Spleen (tissue), 11 donors: ENCODE results near the gene NF2. TPM values are rescaled to one million over a fixed set of nuclear protein-coding genes. Genes with fewer than 3 reads are reported as not detected.

Experiments used
- DNase-seq: peaks from one replicate; pipeline ENCODE4 v3.0.0-alpha.2; 2020
- H3K27ac ChIP-seq, 8 donors: fragments of 200-600 bp; sonication (generic) in 7 of 8; 1 replicate in 4 of 8; 2 replicates in 4 of 8; pipeline versions ENCODE4 v1.5.0 to v1.8.0; 2016 to 2021; ENCODE audit warnings: inconsistent platforms in 4 of 8, mild to moderate bottlenecking in 4 of 8, moderate library complexity in 1 of 8
- H3K27me3 ChIP-seq, 7 donors: fragments of 200-600 bp; sonication (generic) in 6 of 7; replicated peaks in 1 of 7; 1 replicate in 4 of 7; 2 replicates in 3 of 7; pipeline versions ENCODE4 v1.5.0 to v1.8.0; 2016 to 2021; ENCODE audit warnings: inconsistent platforms in 3 of 7, mild to moderate bottlenecking in 1 of 7
- H3K36me3 ChIP-seq, 6 donors: fragments of 200-600 bp; sonication (generic) in 5 of 6; 1 replicate in 4 of 6; 2 replicates in 2 of 6; pipeline versions ENCODE4 v1.5.0 to v1.8.0; 2016 to 2021; ENCODE audit warnings: inconsistent platforms in 2 of 6
- H3K4me1 ChIP-seq, 6 donors: fragments of 200-600 bp; sonication (generic) in 5 of 6; 1 replicate in 3 of 6; 2 replicates in 3 of 6; pipeline versions ENCODE4 v1.5.0 to v1.8.0; 2016 to 2021; ENCODE audit warnings: inconsistent platforms in 3 of 6
- H3K4me3 ChIP-seq, 8 donors: fragments of 200-600 bp; sonication (generic) in 7 of 8; 1 replicate in 4 of 8; 2 replicates in 4 of 8; pipeline versions ENCODE4 v1.5.0 to v1.8.0; 2016 to 2021; ENCODE audit warnings: inconsistent platforms in 4 of 8, mild to moderate bottlenecking in 4 of 8, moderate library complexity in 2 of 8
- H3K9me3 ChIP-seq, 8 donors: fragments of 200-600 bp; sonication (generic) in 7 of 8; 1 replicate in 4 of 8; 2 replicates in 4 of 8; pipeline versions ENCODE4 v1.5.0 to v1.8.0; 2016 to 2021; ENCODE audit warnings: inconsistent platforms in 4 of 8
- CTCF ChIP-seq, 11 experiments: fragments of 200-600 bp in 7 of 11; fragments of 450-650 bp in 4 of 11; sonication (generic) in 4 of 11; IDR thresholded peaks in 8 of 11; conservative IDR thresholded peaks in 3 of 11; 1 replicate in 7 of 11; 2 replicates in 4 of 11; pipeline versions ENCODE4 v1.4.0 to v1.8.0; 2016 to 2021; ENCODE audit warnings: antibody characterized with exemption in 11 of 11, inconsistent platforms in 4 of 11, mild to moderate bottlenecking in 1 of 11
- POLR2A ChIP-seq, 3 donors: fragments of 450-650 bp; IDR thresholded peaks; one replicate each; pipeline ENCODE4 v1.5.1; 2017; ENCODE audit warnings: antibody characterized with exemption in 3 of 3, mild to moderate bottlenecking in 1 of 3
- POLR2AphosphoS5 ChIP-seq, 3 donors: sonication (generic); formaldehyde crosslinking; IDR thresholded peaks; one replicate each; pipeline ENCODE4 v1.5.1; 2017; ENCODE audit warnings: antibody characterized with exemption in 3 of 3
- WGBS, 5 donors: extraction: QIAGEN DNeasy Blood & Tissue Kit in 3 of 5; methylation state at CpG; one replicate each; pipeline versions ENCODE4 v1.1.5 to v1.1.7; 2013 to 2018; 5-methylcytosine and 5-hydroxymethylcytosine counted together
- intact Hi-C: fragments of 100-400 bp; cut with DNase I; formaldehyde crosslinking; loops from one replicate; pipeline ENCODE4 v1.15.0; 2023; ENCODE audit warnings: low total_unique reads
- polyA plus RNA-seq, 3 donors: library from polyadenylated mRNA; stranded (reverse); fragments of 200-250 nt; gene quantifications; one replicate each; pipeline ENCODE4 v1.2.1, GENCODE V29; 2013
- total RNA-seq, 7 donors: library from RNA; depleted of rRNA in 3 of 7; stranded (reverse); fragments of >200 nt in 3 of 7; fragmentation: NEBNext Ultra II Directional in 4 of 7; extraction: Animal tissue kit (Norgen Biotek cat#: 25700) in 4 of 7; gene quantifications; one replicate each; pipeline versions ENCODE4 v1.1.0 to v1.2.1, GENCODE V29; 2016 to 2021
- donor health status: healthy with polysubstance abuse.
- donor health status: DM: no; HTN: no; CAD: no; lungs with moderate emphysema.
- donor health status: DM: no; HTN: no; CAD: no.
- donor health status: Bipolar disorder and iron deficiency.
- donor health status: healthy.
- donor health status: DM: no; HTN: no; CAD: no.
- donor health status: DM: yes; HTN: yes; CAD: no.

Gene NF2
- total and polyA plus RNA-seq, 10 donors: 3.9 to 42.9 (median 31.4) TPM

GRCh38 chr22:29628996-29629902 is 25.8 kb downstream of the NF2 start:
- Histone ChIP-seq H3K27me3 (no peaks in the 10 kb centered on the region), H3K27ac (no peak overlapping the region), H3K4me3 (no peak overlapping the region), H3K9me3 (no peaks in the 10 kb centered on the region), H3K4me1 (peaks cover 3 to 38% (median 18%) of the 10 kb centered on the region in 6 donors), H3K36me3 (no peaks in the 10 kb centered on the region)
- 87 to 95% (median 91%) methylated on average over 10 of the region's 10 CpGs for WGBS, 5 donors
- no peak for DNase-seq
- no peak for TF ChIP-seq POLR2A (IDR thresholded peaks at IDR 0.05)
- TF ChIP-seq POLR2AphosphoS5 (IDR thresholded peaks at IDR 0.05): no peak
- intact Hi-C loops: no loop called here

GRCh38 chr22:29629903-29630516 is 26.6 kb downstream of the NF2 start:
- no peak overlapping the region for H3K4me3 ChIP-seq
- WGBS, 5 donors: 87 to 98% (median 92%) methylated on average over 2 of the region's 2 CpGs
- peaks cover 0 to 36% (median 11%) of the 10 kb centered on the region in 6 donors for H3K4me1 ChIP-seq
- TF ChIP-seq CTCF (IDR thresholded peaks at IDR 0.05 in 8 of 11, conservative IDR thresholded peaks at IDR 0.05 in 3 of 11) (no peak), POLR2AphosphoS5 (IDR thresholded peaks at IDR 0.05) (no peak), POLR2A (IDR thresholded peaks at IDR 0.05) (no peak)
- DNase-seq: no peak
- no peak overlapping the region for H3K27ac ChIP-seq
- intact Hi-C loops: loop anchor here (5.0 to 10.0 kb wide), 2 partner anchors 375 to 457 kb away; no protein-coding TSS in a partner anchor
- H3K9me3 ChIP-seq: no peaks in the 10 kb centered on the region
- no peaks in the 10 kb centered on the region for H3K36me3 ChIP-seq
- H3K27me3 ChIP-seq: no peaks in the 10 kb centered on the region

- no peak overlapping the region for H3K4me3 ChIP-seq
- intact Hi-C loops: loop anchor here (5.0 to 10.0 kb wide), 2 partner anchors 374 to 456 kb away; no protein-coding TSS in a partner anchor
- no peaks in the 10 kb centered on the region for H3K27me3 ChIP-seq
- H3K36me3 ChIP-seq: no peaks in the 10 kb centered on the region
- TF ChIP-seq CTCF (IDR thresholded peaks at IDR 0.05 in 8 of 11, conservative IDR thresholded peaks at IDR 0.05 in 3 of 11): no peak
- TF ChIP-seq POLR2A (IDR thresholded peaks at IDR 0.05): no peak
- TF ChIP-seq POLR2AphosphoS5 (IDR thresholded peaks at IDR 0.05): no peak
- H3K27ac ChIP-seq: no peak overlapping the region
- no peak for DNase-seq
- 90 to 97% (median 92%) methylated on average over 6 of the region's 6 CpGs for WGBS, 5 donors
- no peaks in the 10 kb centered on the region for H3K9me3 ChIP-seq
- peaks cover 0 to 35% (median 10%) of the 10 kb centered on the region in 6 donors for H3K4me1 ChIP-seq
Measured at GRCh38 chr22:29630987-29631386, 27.6 kb downstream of the NF2 start.

- 48 to 85% (median 61%) methylated on average over 1 of the region's 1 CpG for WGBS, 5 donors
- Histone ChIP-seq H3K27me3 (no peaks in the 10 kb centered on the region), H3K9me3 (no peaks in the 10 kb centered on the region), H3K4me1 (peaks cover 0 to 33% (median 10%) of the 10 kb centered on the region in 6 donors), H3K36me3 (peaks cover 0 to 2% (median 0%) of the 10 kb centered on the region in 6 donors), H3K27ac (no peak overlapping the region), H3K4me3 (no peak overlapping the region)
- intact Hi-C loops: loop anchor here (5.0 to 10.0 kb wide), 2 partner anchors 373 to 456 kb away; no protein-coding TSS in a partner anchor
- DNase-seq: no peak
- TF ChIP-seq POLR2AphosphoS5 (IDR thresholded peaks at IDR 0.05) (no peak), CTCF (IDR thresholded peaks at IDR 0.05 in 8 of 11, conservative IDR thresholded peaks at IDR 0.05 in 3 of 11) (no peak), POLR2A (IDR thresholded peaks at IDR 0.05) (no peak)
Measured at GRCh38 chr22:29631725-29632124, 28.3 kb downstream of the NF2 start.
